ENCODE data around the gene OR51B6.
"Not testable (repeated sequence)": the region's sequence is repeated elsewhere in the genome, so short reads cannot be mapped to it uniquely, and the experiment has no call there.

The OR51B6 gene, protein sequence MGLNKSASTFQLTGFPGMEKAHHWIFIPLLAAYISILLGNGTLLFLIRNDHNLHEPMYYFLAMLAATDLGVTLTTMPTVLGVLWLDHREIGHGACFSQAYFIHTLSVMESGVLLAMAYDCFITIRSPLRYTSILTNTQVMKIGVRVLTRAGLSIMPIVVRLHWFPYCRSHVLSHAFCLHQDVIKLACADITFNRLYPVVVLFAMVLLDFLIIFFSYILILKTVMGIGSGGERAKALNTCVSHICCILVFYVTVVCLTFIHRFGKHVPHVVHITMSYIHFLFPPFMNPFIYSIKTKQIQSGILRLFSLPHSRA

DNA sequence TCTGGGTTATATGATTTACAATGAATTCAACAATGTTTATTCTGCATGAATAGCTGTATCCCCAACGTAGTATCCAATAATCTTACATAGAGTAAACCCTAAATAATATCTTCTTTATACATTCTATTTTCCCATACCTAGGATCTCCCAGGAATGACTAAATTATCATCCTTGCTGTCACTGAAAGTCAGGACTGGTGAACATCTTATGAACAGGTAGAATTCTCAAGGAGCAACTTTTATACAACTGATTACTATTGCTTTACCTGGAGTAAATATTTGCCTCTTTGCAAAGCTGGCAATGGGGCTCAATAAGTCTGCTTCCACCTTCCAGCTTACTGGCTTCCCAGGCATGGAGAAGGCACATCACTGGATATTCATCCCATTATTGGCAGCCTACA lies at the start of gene OR51B6:
TSS of gene OR51B6 (plus strand) at position 301 of the 400 bp plus-strand sequence. CDS start at position 301, 0 bp downstream.
- TF ChIP-seq CTCF (IDR thresholded peaks at IDR 0.05; ENCODE audit: borderline replicate concordance, control extremely low read depth, extremely low read depth, insufficient read depth, missing control alignments): no peak
- DNase-seq (ENCODE audit: low spot score): no peak
- in situ Hi-C loops (cut with MboI; ENCODE audit: low sequenced_read_pairs, unreplicated experiment): loop anchor here (25.0 kb wide), 1 partner anchor 139 kb away; the partner anchor contains the start of gene OR51V1

DNA sequence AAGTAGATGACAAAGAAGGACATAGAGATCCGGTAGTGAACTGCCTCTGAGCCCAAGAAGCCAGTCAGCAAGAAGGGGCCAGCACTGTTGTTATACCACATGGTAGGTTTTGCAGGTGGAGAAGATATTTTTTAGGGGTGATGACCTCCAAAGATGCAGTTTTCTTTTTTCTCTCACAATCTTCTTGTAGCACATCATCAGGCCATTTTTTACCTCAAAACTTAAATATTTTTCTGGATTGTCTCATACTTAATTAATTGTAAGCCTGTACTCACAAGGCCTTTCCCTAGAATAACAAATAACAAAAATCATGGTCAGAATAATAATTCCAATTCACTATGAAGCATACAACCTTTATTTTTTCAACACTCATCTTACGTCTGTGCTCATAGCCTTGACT lies 49.5 kb upstream of the OR51B6 start, which contains the start of gene OR51B4:
TSS of gene OR51B4 (minus strand) at position 101 of the 400 bp plus-strand sequence. CDS start at position 101, 0 bp downstream.
- no peak for DNase-seq (ENCODE audit: low spot score)
- TF ChIP-seq CTCF (IDR thresholded peaks at IDR 0.05; ENCODE audit: borderline replicate concordance, control extremely low read depth, extremely low read depth, insufficient read depth, missing control alignments): no peak
- in situ Hi-C loops (cut with MboI; ENCODE audit: low sequenced_read_pairs, unreplicated experiment): no loop called here

DNA sequence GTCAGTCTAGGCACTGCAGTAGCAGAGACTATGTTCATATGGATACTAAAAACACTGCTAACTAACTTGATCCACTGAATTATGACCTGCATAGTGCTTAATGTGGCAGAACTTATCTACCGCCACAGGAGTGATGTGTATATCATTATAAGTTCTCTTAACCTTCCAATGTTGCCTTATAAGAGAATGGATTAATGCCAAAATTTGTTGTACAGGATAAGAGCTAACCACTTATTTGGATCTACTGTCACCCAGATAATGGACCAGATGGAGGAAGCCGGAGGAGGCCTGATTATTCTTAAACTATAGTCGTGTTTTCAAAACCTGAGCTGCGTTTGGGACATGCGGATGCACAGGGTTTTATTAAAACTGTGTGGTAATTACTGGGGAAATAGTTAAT lies 47.7 kb upstream of the OR51B6 start:
- in situ Hi-C loops (cut with MboI; ENCODE audit: low sequenced_read_pairs, unreplicated experiment): no loop called here
- no peak for TF ChIP-seq CTCF (IDR thresholded peaks at IDR 0.05; ENCODE audit: borderline replicate concordance, control extremely low read depth, extremely low read depth, insufficient read depth, missing control alignments)
- DNase-seq (ENCODE audit: low spot score): no peak

DNA sequence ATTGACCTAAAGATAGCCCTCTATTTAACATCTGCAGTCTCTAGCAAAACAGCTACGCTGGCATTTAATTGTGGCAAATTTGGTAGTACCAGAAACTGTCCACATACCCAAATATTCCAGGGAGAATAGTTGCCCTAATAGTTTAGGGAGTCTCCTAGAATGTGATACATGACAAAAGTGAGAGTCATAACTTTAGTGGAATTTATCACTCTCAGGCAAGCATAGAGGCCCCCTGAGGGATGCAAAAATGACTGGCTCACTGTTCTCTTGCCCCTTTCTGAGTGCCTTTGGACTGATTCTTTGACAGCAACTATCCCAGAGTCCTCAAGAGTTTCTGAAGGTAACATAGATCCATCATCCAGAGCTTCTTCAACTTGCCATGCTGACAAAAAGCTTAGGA lies 47.3 kb upstream of the OR51B6 start:
- DNase-seq (ENCODE audit: low spot score): no peak
- in situ Hi-C loops (cut with MboI; ENCODE audit: low sequenced_read_pairs, unreplicated experiment): no loop called here
- no peak for TF ChIP-seq CTCF (IDR thresholded peaks at IDR 0.05; ENCODE audit: borderline replicate concordance, control extremely low read depth, extremely low read depth, insufficient read depth, missing control alignments)

GRCh38 chr11:5307256-5308019 lies 43.9 kb upstream of the OR51B6 start:
- no peak for DNase-seq (ENCODE audit: low spot score)
- no peak for TF ChIP-seq CTCF (IDR thresholded peaks at IDR 0.05; ENCODE audit: borderline replicate concordance, control extremely low read depth, extremely low read depth, insufficient read depth, missing control alignments)
- in situ Hi-C loops (cut with MboI; ENCODE audit: low sequenced_read_pairs, unreplicated experiment): no loop called here

DNA sequence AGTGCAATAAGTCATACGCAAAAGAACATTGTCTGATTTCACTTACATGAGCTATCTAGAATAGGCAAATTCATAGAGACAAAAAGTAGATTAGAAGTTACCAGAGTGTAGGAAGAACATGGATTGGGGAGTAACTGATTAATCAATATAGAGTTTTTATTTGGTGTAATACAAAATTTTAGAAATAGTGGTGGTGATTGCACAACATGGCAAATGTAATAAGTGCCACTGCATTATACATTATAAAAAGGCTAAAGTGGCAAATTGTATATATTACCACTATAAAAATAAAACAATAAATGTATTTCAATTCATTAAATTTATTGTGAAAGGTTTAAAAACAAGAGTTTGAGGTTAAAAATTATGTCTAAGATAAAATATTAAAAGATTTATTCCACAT lies 40.9 kb upstream of the OR51B6 start:
- no peak for DNase-seq (ENCODE audit: low spot score)
- in situ Hi-C loops (cut with MboI; ENCODE audit: low sequenced_read_pairs, unreplicated experiment): no loop called here
- TF ChIP-seq CTCF (IDR thresholded peaks at IDR 0.05; ENCODE audit: borderline replicate concordance, control extremely low read depth, extremely low read depth, insufficient read depth, missing control alignments): no peak

- in situ Hi-C loops (cut with MboI; ENCODE audit: low sequenced_read_pairs, unreplicated experiment); DNase-seq (ENCODE audit: low spot score): not testable (repeated sequence)
Observed at GRCh38 chr11:5313326-5314023, 37.8 kb upstream of the OR51B6 start.
